ENCODE data around the gene SDC3. TPM values are rescaled to one million over a fixed set of nuclear protein-coding genes. Genes with fewer than 3 reads are reported as not detected.

SDC3 gene
- total RNA-seq, 1 experiment from 2014 or later = 33.7 TPM

- ChIA-PET POLR2A (ENCODE audit: unreplicated experiment) (no interaction called here), CTCF (no interaction called here)
- Histone ChIP-seq H3K4me1 (replicated peaks; ENCODE audit: insufficient read depth) (no peaks in the 10 kb centered on the region; the same call in 1 of the 2 replicates), H3K9me3 (ENCODE audit: insufficient read depth, low read depth) (no peaks in the 10 kb centered on the region), H4K20me1 (ENCODE audit: insufficient read depth) (no peaks in the 10 kb centered on the region), H3K9me2 (ENCODE audit: insufficient read depth) (no peaks in the 10 kb centered on the region), H3K27ac (no peak overlapping the region), H2AFZ (no peak overlapping the region), H3F3A (ENCODE audit: insufficient read depth, low read depth) (no peaks in the 10 kb centered on the region), H3K27me3 (ENCODE audit: insufficient read depth, low read depth) (no peaks in the 10 kb centered on the region), H3K79me2 (ENCODE audit: low read depth) (no peaks in the 10 kb centered on the region), H3K4me2 (no peak overlapping the region), H3K36me3 (ENCODE audit: low read depth) (no peaks in the 10 kb centered on the region), H3K4me3 (no peak overlapping the region)
- no TSS peak for BruUV-seq (replicated peaks)
- DNase-seq = no peak
- TF ChIP-seq EZH2 (IDR thresholded peaks at IDR 0.05; ENCODE audit: low read depth) = no peak
- TF ChIP-seq CTCF (conservative IDR thresholded peaks at IDR 0.05) = no peak
- intact Hi-C loops (cut with micrococcal nuclease; ENCODE audit: unreplicated experiment) = no loop called here
These were observed 31.9 kb downstream of the SDC3 start for GRCh38 chr1:30876451-30877204.

GRCh38 chr1:30875916-30876315 is 32.6 kb downstream of the SDC3 start:
- Histone ChIP-seq H3K4me3 (no peak overlapping the region), H3K36me3 (ENCODE audit: low read depth) (no peaks in the 10 kb centered on the region), H4K20me1 (ENCODE audit: insufficient read depth) (no peaks in the 10 kb centered on the region), H3K9me2 (ENCODE audit: insufficient read depth) (no peaks in the 10 kb centered on the region), H3K4me2 (no peak overlapping the region), H2AFZ (no peak overlapping the region), H3K27ac (no peak overlapping the region), H3K79me2 (ENCODE audit: low read depth) (no peaks in the 10 kb centered on the region), H3F3A (ENCODE audit: insufficient read depth, low read depth) (no peaks in the 10 kb centered on the region), H3K4me1 (replicated peaks; ENCODE audit: insufficient read depth) (no peaks in the 10 kb centered on the region; the same call in 1 of the 2 replicates), H3K9me3 (ENCODE audit: insufficient read depth, low read depth) (no peaks in the 10 kb centered on the region), H3K27me3 (ENCODE audit: insufficient read depth, low read depth) (no peaks in the 10 kb centered on the region)
- ChIA-PET CTCF (no interaction called here), POLR2A (ENCODE audit: unreplicated experiment) (no interaction called here)
- intact Hi-C loops (cut with micrococcal nuclease; ENCODE audit: unreplicated experiment) = no loop called here
- no peak for DNase-seq
- no TSS peak for BruUV-seq (replicated peaks)
- TF ChIP-seq CTCF (conservative IDR thresholded peaks at IDR 0.05) = no peak
- TF ChIP-seq EZH2 (IDR thresholded peaks at IDR 0.05; ENCODE audit: low read depth) = no peak

GRCh38 chr1:30875197-30875596 is 33.4 kb downstream of the SDC3 start:
- no peak for DNase-seq
- BruUV-seq (replicated peaks) = no TSS peak
- Histone ChIP-seq H3K27me3 (ENCODE audit: insufficient read depth, low read depth) (no peaks in the 10 kb centered on the region), H3K4me2 (no peak overlapping the region), H3K9me3 (ENCODE audit: insufficient read depth, low read depth) (no peaks in the 10 kb centered on the region), H3K36me3 (ENCODE audit: low read depth) (no peaks in the 10 kb centered on the region), H3F3A (ENCODE audit: insufficient read depth, low read depth) (no peaks in the 10 kb centered on the region), H2AFZ (no peak overlapping the region), H3K27ac (no peak overlapping the region), H4K20me1 (ENCODE audit: insufficient read depth) (no peaks in the 10 kb centered on the region), H3K9me2 (ENCODE audit: insufficient read depth) (no peaks in the 10 kb centered on the region), H3K4me3 (no peak overlapping the region), H3K4me1 (replicated peaks; ENCODE audit: insufficient read depth) (no peaks in the 10 kb centered on the region; the same call in 1 of the 2 replicates), H3K79me2 (ENCODE audit: low read depth) (no peaks in the 10 kb centered on the region)
- ChIA-PET POLR2A (ENCODE audit: unreplicated experiment) (no interaction called here), CTCF (no interaction called here)
- intact Hi-C loops (cut with micrococcal nuclease; ENCODE audit: unreplicated experiment) = no loop called here
- TF ChIP-seq EZH2 (IDR thresholded peaks at IDR 0.05; ENCODE audit: low read depth) = no peak
- TF ChIP-seq CTCF (conservative IDR thresholded peaks at IDR 0.05) = no peak

Data from PC-9 (cell line).